Sigmoid colon (tissue), 4 donors: ENCODE data around the gene CD52.

Experiments used
- EP300 ChIP-seq, 4 donors: sonication (generic); formaldehyde crosslinking; IDR thresholded peaks; one replicate each; pipeline ENCODE4 v1.6.1; 2017; ENCODE audit warnings: antibody characterized with exemption in 4 of 4
- POLR2AphosphoS5 ChIP-seq, 4 donors: sonication (generic); formaldehyde crosslinking; IDR thresholded peaks; one replicate each; pipeline ENCODE4 v1.6.1; 2017; ENCODE audit warnings: antibody characterized with exemption in 4 of 4
- TF ChIP-seq, protein P1 (sequence below), 4 experiments: fragments of 450-650 bp in 3 of 4; fragments of 200-600 bp in 1 of 4; IDR thresholded peaks; one replicate each; pipeline ENCODE4 v1.5.1; 2016 to 2019; ENCODE audit warnings: antibody characterized with exemption in 4 of 4, mild to moderate bottlenecking in 3 of 4, moderate library complexity in 2 of 4

GRCh38 chr1:26368486-26368885, 50.7 kb downstream of the CD52 start:
- TF ChIP-seq, protein P1, sequence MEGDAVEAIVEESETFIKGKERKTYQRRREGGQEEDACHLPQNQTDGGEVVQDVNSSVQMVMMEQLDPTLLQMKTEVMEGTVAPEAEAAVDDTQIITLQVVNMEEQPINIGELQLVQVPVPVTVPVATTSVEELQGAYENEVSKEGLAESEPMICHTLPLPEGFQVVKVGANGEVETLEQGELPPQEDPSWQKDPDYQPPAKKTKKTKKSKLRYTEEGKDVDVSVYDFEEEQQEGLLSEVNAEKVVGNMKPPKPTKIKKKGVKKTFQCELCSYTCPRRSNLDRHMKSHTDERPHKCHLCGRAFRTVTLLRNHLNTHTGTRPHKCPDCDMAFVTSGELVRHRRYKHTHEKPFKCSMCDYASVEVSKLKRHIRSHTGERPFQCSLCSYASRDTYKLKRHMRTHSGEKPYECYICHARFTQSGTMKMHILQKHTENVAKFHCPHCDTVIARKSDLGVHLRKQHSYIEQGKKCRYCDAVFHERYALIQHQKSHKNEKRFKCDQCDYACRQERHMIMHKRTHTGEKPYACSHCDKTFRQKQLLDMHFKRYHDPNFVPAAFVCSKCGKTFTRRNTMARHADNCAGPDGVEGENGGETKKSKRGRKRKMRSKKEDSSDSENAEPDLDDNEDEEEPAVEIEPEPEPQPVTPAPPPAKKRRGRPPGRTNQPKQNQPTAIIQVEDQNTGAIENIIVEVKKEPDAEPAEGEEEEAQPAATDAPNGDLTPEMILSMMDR (IDR thresholded peaks at IDR 0.05), result no peak
- TF ChIP-seq POLR2AphosphoS5 (IDR thresholded peaks at IDR 0.05) (no peak), EP300 (IDR thresholded peaks at IDR 0.05) (no peak)
